HCT116 (cell line): ENCODE results near the gene LGI2. TPM values are rescaled to one million over a fixed set of nuclear protein-coding genes. Genes with fewer than 3 reads are reported as not detected.

Source experiments
- ATAC-seq: fragments of 200-7000 bp; cut with Tn5 transposase; 2 replicates; pipeline ENCODE4 v1.9.1; 2020; ENCODE audit warnings: mild to moderate bottlenecking, moderate library complexity
- BruUV-seq: library from RNA; stranded (reverse); fragments of 400-500 nt; replicated peaks from 2 replicates; lab custom pipeline; 2021; lab: Mats Ljungman, UMichigan
- CTCF ChIA-PET: fragments of 300-600 bp; sonication (Branson Sonifier 250); formaldehyde crosslinking; loops from one replicate; lab custom pipeline; 2021; ENCODE audit warnings: antibody characterized with exemption; lab: Charles Lee
- POLR2A ChIA-PET: fragments of 300-600, 350-600 bp; sonication (Branson Sonifier 250); formaldehyde crosslinking; loops from one replicate; lab custom pipeline; 2021; ENCODE audit warnings: antibody characterized with exemption; lab: Charles Lee
- RAD21 ChIA-PET, 2 experiments: fragments of 300-600 bp; sonication (Branson Sonifier 250); formaldehyde crosslinking; loops; one replicate each; lab custom pipeline; 2023; ENCODE audit warnings: low total read pairs in 2 of 2; ENCODE audit not compliant: uncharacterized antibody in 2 of 2, unreplicated experiment in 2 of 2, low non-redundant PET in 1 of 2; lab: Charles Lee
- DNase-seq: peaks from one replicate; pipeline ENCODE4 v3.0.0-alpha.2; 2010; ENCODE audit warnings: low read depth, low spot score
- H2AFZ ChIP-seq: fragments of 200-600 bp; shearing (Covaris generic), sonication (generic); 2 replicates; pipeline ENCODE4 v1.6.1; 2017; ENCODE audit warnings: low read depth, mixed run types, mixed read lengths, antibody characterized with exemption, low read length; ENCODE audit not compliant: poor library complexity, severe bottlenecking
- H3K27ac ChIP-seq: 2 replicates; pipeline ENCODE4 v1.5.1; 2012; ENCODE audit warnings: low read depth, low read length
- H3K27me3 ChIP-seq: fragments of 200-600 bp; sonication (generic); 2 replicates; pipeline ENCODE4 v1.6.1; 2016; ENCODE audit warnings: mixed run types, low read length, mixed read lengths; ENCODE audit not compliant: insufficient read depth
- H3K36me3 ChIP-seq, 2 experiments: fragments of 200-500 bp in 1 of 2; fragments of 200-600 bp in 1 of 2; sonication (Bioruptor generic) in 1 of 2; sonication (generic) in 1 of 2; 2 replicates each; pipeline versions ENCODE4 v1.5.1 to v1.6.1; 2014 to 2016; ENCODE audit warnings: low read length in 2 of 2, inconsistent platforms in 1 of 2, mixed read lengths in 1 of 2, mixed run types in 1 of 2; ENCODE audit not compliant: insufficient read depth in 2 of 2, control insufficient read depth in 1 of 2
- H3K4me1 ChIP-seq, 2 experiments: fragments of 200-600 bp in 1 of 2; sonication (generic) in 1 of 2; 2 replicates each; pipeline versions ENCODE4 v1.5.1 to v1.6.1; 2012 to 2017; ENCODE audit warnings: low read length in 2 of 2, inconsistent platforms in 1 of 2, mild to moderate bottlenecking in 1 of 2, mixed read lengths in 1 of 2, mixed run types in 1 of 2, moderate library complexity in 1 of 2; ENCODE audit not compliant: insufficient read depth in 2 of 2, control insufficient read depth in 1 of 2
- H3K4me2 ChIP-seq: fragments of 200-600 bp; sonication (generic); 2 replicates; pipeline ENCODE4 v1.6.1; 2017; ENCODE audit warnings: mixed run types, low read length, mixed read lengths
- H3K4me3 ChIP-seq, 2 experiments: fragments of 200-600 bp in 1 of 2; sonication (generic) in 1 of 2; replicated peaks in 1 of 2; 2 replicates each; pipeline ENCODE4 v1.5.1; 2011 to 2016; ENCODE audit warnings: low read length in 2 of 2, control low read depth in 1 of 2, low read depth in 1 of 2, mild to moderate bottlenecking in 1 of 2, mixed read lengths in 1 of 2, mixed run types in 1 of 2
- H3K79me2 ChIP-seq: fragments of 200-600 bp; sonication (generic); 2 replicates; pipeline ENCODE4 v1.6.1; 2017; ENCODE audit warnings: mild to moderate bottlenecking, mixed run types, low read length, moderate library complexity, mixed read lengths; ENCODE audit not compliant: insufficient read depth
- H3K9ac ChIP-seq: fragments of 200-600 bp; sonication (generic); 2 replicates; pipeline ENCODE4 v1.6.1; 2016; ENCODE audit warnings: low read length, mixed read lengths
- H3K9me2 ChIP-seq: fragments of 200-600 bp; sonication (generic), shearing (Covaris generic); 2 replicates; pipeline ENCODE4 v1.6.1; 2017; ENCODE audit warnings: mixed run types, mild to moderate bottlenecking, moderate library complexity; ENCODE audit not compliant: insufficient read depth
- H3K9me3 ChIP-seq, 2 experiments: fragments of 200-500 bp in 1 of 2; fragments of 200-600 bp in 1 of 2; sonication (Bioruptor generic) in 1 of 2; sonication (generic) in 1 of 2; 2 replicates each; pipeline ENCODE4 v1.6.1; 2014 to 2017; ENCODE audit warnings: low read length in 2 of 2, mixed read lengths in 2 of 2, inconsistent platforms in 1 of 2, low read depth in 1 of 2, mild to moderate bottlenecking in 1 of 2, mixed run types in 1 of 2, moderate library complexity in 1 of 2; ENCODE audit not compliant: control insufficient read depth in 1 of 2, insufficient read depth in 1 of 2
- H4K20me1 ChIP-seq: fragments of 200-600 bp; sonication (generic), shearing (Covaris generic); 2 replicates; pipeline ENCODE4 v1.6.1; 2017; ENCODE audit warnings: mixed run types, mild to moderate bottlenecking, moderate library complexity; ENCODE audit not compliant: insufficient read depth
- EGR1 ChIP-seq: IDR thresholded peaks from 2 replicates; pipeline ENCODE4 v1.6.1; 2012; ENCODE audit warnings: low read depth
- ELF1 ChIP-seq: IDR thresholded peaks from 2 replicates; pipeline ENCODE4 v1.6.1; 2012; ENCODE audit warnings: low read depth, borderline replicate concordance
- EZH2 ChIP-seq: fragments of 200-600 bp; sonication (generic); IDR thresholded peaks from 2 replicates; pipeline ENCODE4 v1.6.1; 2017; ENCODE audit warnings: antibody characterized with exemption, mixed run types
- EZH2phosphoT487 ChIP-seq: fragments of 200-600 bp; IDR thresholded peaks from 2 replicates; pipeline ENCODE4 v1.6.1; 2018; ENCODE audit warnings: antibody characterized with exemption, borderline replicate concordance
- SRF ChIP-seq: IDR thresholded peaks from 2 replicates; pipeline ENCODE4 v1.6.1; 2012; ENCODE audit warnings: low read depth
- TCF7L2 ChIP-seq: IDR thresholded peaks from 2 replicates; pipeline ENCODE4 v1.7.0; 2011; ENCODE audit warnings: borderline replicate concordance, inconsistent platforms; ENCODE audit not compliant: insufficient read depth, insufficient read length; ENCODE audit errors: extremely low read depth
- ZFX ChIP-seq: fragments of 450-650 bp; IDR thresholded peaks from 2 replicates; pipeline ENCODE4 v1.6.1; 2017
- ZNF274 ChIP-seq: fragments of 200-500 bp; sonication (Bioruptor generic); IDR thresholded peaks from 2 replicates; pipeline ENCODE4 v1.6.1; 2014; ENCODE audit warnings: mild to moderate bottlenecking, low read depth, low read length, inconsistent platforms
- intact Hi-C: fragments of 100-400 bp; cut with micrococcal nuclease; formaldehyde crosslinking; loops from 2 replicates; pipeline ENCODE4 v1.10.0; 2022
- total RNA-seq: library from RNA; stranded (reverse); gene quantifications from one replicate; pipeline ENCODE4 v1.2.1, GENCODE V29; 2021; ENCODE audit not compliant: unreplicated experiment
- TF ChIP-seq, protein P1 (sequence below): IDR thresholded peaks from 2 replicates; pipeline ENCODE4 v1.6.1; 2012
- TF ChIP-seq, protein P2 (sequence below): IDR thresholded peaks from 2 replicates; pipeline ENCODE4 v1.6.1; 2012; ENCODE audit warnings: low read depth
- TF ChIP-seq, protein P3 (sequence below), 3 experiments: fragments of 200-600 bp in 1 of 3; sonication (generic) in 1 of 3; IDR thresholded peaks in 2 of 3; conservative IDR thresholded peaks in 1 of 3; 2 replicates each; pipeline ENCODE4 v1.5.1; 2012 to 2017; ENCODE audit warnings: low read depth in 2 of 3, low read length in 2 of 3, antibody characterized with exemption in 1 of 3, borderline replicate concordance in 1 of 3, control low read depth in 1 of 3, mild to moderate bottlenecking in 1 of 3, mixed read lengths in 1 of 3, mixed run types in 1 of 3, moderate library complexity in 1 of 3; ENCODE audit not compliant: insufficient read depth in 1 of 3

The LGI2 gene
- total RNA-seq, 1 experiment from 2014 or later, result not detected

DNA sequence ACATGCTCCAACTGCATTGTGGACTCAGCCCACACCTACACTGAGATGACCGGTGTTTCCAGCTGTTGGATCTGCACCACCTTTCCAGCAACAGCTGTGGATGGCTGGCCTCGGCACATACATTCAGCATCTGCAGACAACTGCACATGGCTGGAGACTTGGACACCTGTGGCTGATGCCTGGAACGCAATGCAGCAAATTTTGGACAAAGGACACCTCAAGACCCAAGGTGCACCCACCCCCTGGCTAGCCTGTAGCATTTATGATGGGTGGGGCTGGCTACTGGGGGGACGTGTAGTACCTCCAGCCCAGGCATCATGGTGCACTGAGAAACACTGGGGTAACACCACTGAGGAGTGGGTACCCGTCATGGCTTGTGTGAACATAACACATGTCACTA is 60.6 kb downstream of the LGI2 start:
- H3K36me3 ChIP-seq, result no peaks in the 10 kb centered on the region
- no peak overlapping the region for H3K4me2 ChIP-seq
- no peak overlapping the region for H3K27ac ChIP-seq
- POLR2A ChIA-PET, result no interaction called here
- no peaks in the 10 kb centered on the region for H3K79me2 ChIP-seq
- no peak for TF ChIP-seq ZNF274
- no peak for TF ChIP-seq EGR1
- no peak for TF ChIP-seq SRF
- intact Hi-C loops, result no loop called here
- DNase-seq, result no peak
- BruUV-seq, result no TSS peak
- H3K4me3 ChIP-seq, result no peak overlapping the region
- CTCF ChIA-PET, result no interaction called here
- RAD21 ChIA-PET, result no interaction called here
- H3K4me1 ChIP-seq, result no peaks in the 10 kb centered on the region
- no peak for ATAC-seq
- no peak overlapping the region for H2AFZ ChIP-seq
- H3K9me2 ChIP-seq, result no peaks in the 10 kb centered on the region
- H4K20me1 ChIP-seq, result no peaks in the 10 kb centered on the region
- H3K9me3 ChIP-seq, result no peaks in the 10 kb centered on the region
- no peaks in the 10 kb centered on the region for H3K27me3 ChIP-seq
- H3K9ac ChIP-seq, result no peak overlapping the region

DNA sequence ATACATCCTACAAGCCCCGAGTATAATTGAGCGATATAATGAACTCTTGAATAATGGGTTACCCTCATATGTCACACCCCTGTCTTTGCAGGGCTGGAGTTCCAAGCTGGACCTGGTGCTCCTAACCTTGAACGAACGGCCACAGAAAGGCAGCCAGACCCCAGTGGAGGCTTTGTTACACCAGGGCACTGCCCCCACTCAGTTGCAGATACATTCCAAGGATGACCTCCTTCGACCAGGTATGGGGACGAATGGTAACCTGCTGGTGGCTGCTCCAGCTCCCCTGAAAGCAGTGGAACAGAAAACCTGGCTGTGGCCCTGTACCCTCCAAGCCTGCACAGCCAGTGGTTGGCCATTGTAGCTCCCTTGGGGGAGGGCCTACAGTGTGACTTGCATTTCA is 61.3 kb downstream of the LGI2 start:
- BruUV-seq, result no TSS peak
- Histone ChIP-seq H3K27me3 (no peaks in the 10 kb centered on the region), H2AFZ (no peak overlapping the region), H3K27ac (no peak overlapping the region), H3K79me2 (no peaks in the 10 kb centered on the region), H3K4me1 (no peaks in the 10 kb centered on the region), H3K4me2 (no peak overlapping the region), H3K9me3 (no peaks in the 10 kb centered on the region), H3K36me3 (no peaks in the 10 kb centered on the region), H3K9me2 (no peaks in the 10 kb centered on the region), H3K4me3 (no peak overlapping the region), H4K20me1 (no peaks in the 10 kb centered on the region), H3K9ac (no peak overlapping the region)
- ChIA-PET RAD21 (no interaction called here), POLR2A (no interaction called here), CTCF (no interaction called here)
- intact Hi-C loops, result no loop called here
- no peak for TF ChIP-seq EZH2
- TF ChIP-seq, protein P1, sequence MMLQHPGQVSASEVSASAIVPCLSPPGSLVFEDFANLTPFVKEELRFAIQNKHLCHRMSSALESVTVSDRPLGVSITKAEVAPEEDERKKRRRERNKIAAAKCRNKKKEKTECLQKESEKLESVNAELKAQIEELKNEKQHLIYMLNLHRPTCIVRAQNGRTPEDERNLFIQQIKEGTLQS, result no peak
- no peak for TF ChIP-seq EZH2phosphoT487
- no peak for TF ChIP-seq TCF7L2
- TF ChIP-seq, protein P2, sequence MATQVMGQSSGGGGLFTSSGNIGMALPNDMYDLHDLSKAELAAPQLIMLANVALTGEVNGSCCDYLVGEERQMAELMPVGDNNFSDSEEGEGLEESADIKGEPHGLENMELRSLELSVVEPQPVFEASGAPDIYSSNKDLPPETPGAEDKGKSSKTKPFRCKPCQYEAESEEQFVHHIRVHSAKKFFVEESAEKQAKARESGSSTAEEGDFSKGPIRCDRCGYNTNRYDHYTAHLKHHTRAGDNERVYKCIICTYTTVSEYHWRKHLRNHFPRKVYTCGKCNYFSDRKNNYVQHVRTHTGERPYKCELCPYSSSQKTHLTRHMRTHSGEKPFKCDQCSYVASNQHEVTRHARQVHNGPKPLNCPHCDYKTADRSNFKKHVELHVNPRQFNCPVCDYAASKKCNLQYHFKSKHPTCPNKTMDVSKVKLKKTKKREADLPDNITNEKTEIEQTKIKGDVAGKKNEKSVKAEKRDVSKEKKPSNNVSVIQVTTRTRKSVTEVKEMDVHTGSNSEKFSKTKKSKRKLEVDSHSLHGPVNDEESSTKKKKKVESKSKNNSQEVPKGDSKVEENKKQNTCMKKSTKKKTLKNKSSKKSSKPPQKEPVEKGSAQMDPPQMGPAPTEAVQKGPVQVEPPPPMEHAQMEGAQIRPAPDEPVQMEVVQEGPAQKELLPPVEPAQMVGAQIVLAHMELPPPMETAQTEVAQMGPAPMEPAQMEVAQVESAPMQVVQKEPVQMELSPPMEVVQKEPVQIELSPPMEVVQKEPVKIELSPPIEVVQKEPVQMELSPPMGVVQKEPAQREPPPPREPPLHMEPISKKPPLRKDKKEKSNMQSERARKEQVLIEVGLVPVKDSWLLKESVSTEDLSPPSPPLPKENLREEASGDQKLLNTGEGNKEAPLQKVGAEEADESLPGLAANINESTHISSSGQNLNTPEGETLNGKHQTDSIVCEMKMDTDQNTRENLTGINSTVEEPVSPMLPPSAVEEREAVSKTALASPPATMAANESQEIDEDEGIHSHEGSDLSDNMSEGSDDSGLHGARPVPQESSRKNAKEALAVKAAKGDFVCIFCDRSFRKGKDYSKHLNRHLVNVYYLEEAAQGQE, result no peak
- no peak for TF ChIP-seq ZFX
- TF ChIP-seq, protein P3, sequence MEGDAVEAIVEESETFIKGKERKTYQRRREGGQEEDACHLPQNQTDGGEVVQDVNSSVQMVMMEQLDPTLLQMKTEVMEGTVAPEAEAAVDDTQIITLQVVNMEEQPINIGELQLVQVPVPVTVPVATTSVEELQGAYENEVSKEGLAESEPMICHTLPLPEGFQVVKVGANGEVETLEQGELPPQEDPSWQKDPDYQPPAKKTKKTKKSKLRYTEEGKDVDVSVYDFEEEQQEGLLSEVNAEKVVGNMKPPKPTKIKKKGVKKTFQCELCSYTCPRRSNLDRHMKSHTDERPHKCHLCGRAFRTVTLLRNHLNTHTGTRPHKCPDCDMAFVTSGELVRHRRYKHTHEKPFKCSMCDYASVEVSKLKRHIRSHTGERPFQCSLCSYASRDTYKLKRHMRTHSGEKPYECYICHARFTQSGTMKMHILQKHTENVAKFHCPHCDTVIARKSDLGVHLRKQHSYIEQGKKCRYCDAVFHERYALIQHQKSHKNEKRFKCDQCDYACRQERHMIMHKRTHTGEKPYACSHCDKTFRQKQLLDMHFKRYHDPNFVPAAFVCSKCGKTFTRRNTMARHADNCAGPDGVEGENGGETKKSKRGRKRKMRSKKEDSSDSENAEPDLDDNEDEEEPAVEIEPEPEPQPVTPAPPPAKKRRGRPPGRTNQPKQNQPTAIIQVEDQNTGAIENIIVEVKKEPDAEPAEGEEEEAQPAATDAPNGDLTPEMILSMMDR (IDR thresholded peaks at IDR 0.05 in 2 of 3, conservative IDR thresholded peaks at IDR 0.05 in 1 of 3; ENCODE audit: borderline replicate concordance in 1 of 3, insufficient read depth in 1 of 3, low read depth in 2 of 3, low read length in 2 of 3), result no peak
- no peak for TF ChIP-seq ELF1
- TF ChIP-seq ZNF274, result no peak
- DNase-seq (no peak), ATAC-seq (no peak)
